ENCODE data around the gene COMT.
"Not testable (repeated sequence)": the region's sequence is repeated elsewhere in the genome, so short reads cannot be mapped to it uniquely, and the experiment has no call there.

The COMT gene

DNA sequence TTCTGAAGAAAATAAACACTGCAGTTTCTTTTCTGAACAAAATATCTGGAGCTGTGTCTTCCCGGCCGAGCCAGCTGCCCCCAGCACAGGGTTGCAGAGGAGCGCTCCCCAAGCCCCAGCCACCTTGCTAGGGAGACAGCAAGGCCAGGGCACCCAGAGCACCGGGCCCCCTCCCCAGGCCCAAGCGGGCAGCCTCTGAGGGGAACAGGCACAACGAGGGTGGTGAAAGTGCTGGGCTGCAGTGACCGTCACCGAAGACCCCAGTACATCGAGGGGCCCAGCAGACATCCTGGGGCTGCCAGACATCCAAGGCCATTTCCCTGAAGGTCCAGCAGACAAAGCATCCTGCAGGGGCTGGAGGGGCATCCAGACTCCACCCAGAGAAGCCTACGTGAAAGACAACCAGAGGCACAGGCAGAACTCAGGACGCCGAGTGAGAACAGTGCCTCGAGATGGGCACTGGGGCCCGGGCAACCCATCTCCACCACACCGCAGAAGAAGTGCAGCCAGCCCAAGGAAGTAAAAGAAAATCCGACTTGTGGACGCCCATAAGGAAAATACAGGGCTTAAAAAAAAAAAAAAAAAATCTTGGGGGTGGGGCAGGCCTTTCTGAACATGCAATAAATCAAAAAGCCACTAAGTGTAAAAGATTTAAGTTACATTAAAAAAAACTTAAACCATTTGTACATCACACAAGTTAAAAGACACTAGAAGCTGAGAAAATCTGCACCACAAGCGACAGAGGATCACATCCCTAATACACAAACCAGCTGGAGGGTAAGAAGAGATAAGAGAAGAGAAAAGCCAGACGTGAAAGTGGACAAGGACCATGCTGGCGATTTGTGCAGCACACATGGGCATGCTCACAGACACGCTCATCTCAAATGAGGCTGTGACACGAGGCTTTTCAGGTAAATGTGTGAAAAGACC, 36.0 kb upstream of the COMT start:
- Histone ChIP-seq H2AFZ (ENCODE audit: low read depth) (no peak overlapping the region), H4K20me1 (ENCODE audit: insufficient read depth) (no peaks in the 10 kb centered on the region), H3K4me1 (ENCODE audit: low read depth, poor library complexity, severe bottlenecking) (no peaks in the 10 kb centered on the region), H3K27ac (no peak overlapping the region), H3K4me2 (no peak overlapping the region), H3K27me3 (ENCODE audit: insufficient read depth, low read depth) (no peaks in the 10 kb centered on the region), H3K4me3 (IDR thresholded peaks at IDR 0.05; ENCODE audit: insufficient read depth, low read depth, low read length) (no peak overlapping the region), H3K79me2 (ENCODE audit: insufficient read depth, low read depth) (no peaks in the 10 kb centered on the region), H3K36me3 (ENCODE audit: insufficient read depth) (no peaks in the 10 kb centered on the region), H3K9ac (no peak overlapping the region)
- TF ChIP-seq, protein P1, sequence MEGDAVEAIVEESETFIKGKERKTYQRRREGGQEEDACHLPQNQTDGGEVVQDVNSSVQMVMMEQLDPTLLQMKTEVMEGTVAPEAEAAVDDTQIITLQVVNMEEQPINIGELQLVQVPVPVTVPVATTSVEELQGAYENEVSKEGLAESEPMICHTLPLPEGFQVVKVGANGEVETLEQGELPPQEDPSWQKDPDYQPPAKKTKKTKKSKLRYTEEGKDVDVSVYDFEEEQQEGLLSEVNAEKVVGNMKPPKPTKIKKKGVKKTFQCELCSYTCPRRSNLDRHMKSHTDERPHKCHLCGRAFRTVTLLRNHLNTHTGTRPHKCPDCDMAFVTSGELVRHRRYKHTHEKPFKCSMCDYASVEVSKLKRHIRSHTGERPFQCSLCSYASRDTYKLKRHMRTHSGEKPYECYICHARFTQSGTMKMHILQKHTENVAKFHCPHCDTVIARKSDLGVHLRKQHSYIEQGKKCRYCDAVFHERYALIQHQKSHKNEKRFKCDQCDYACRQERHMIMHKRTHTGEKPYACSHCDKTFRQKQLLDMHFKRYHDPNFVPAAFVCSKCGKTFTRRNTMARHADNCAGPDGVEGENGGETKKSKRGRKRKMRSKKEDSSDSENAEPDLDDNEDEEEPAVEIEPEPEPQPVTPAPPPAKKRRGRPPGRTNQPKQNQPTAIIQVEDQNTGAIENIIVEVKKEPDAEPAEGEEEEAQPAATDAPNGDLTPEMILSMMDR (conservative IDR thresholded peaks at IDR 0.05; ENCODE audit: low read depth, low read length): no peak

- not testable (repeated sequence) for H2AFZ ChIP-seq (ENCODE audit: low read depth)
These were observed 34.7 kb upstream of the COMT start for GRCh38 chr22:19906864-19907263.

DNA sequence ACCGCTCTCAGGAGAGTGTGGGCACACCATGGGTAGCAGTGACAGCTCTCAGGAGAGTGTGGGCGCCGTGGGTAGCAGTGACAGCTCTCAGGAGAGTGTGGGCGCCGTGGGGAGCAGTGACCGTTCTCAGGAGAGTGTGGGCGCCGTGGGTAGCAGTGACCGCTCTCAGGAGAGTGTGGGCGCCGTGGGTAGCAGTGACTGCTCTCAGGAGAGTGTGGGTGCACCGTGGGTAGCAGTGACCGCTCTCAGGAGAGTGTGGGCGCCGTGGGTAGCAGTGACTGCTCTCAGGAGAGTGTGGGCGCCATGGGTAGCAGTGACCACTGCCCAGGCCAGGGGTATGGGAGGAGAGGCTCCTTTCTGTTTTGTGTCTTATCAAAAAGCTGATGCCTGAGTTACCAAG, 33.7 kb upstream of the COMT start:
- not testable (repeated sequence) for H4K20me1 ChIP-seq (ENCODE audit: insufficient read depth); H3K4me1 ChIP-seq (ENCODE audit: low read depth, poor library complexity, severe bottlenecking); H3K27me3 ChIP-seq (ENCODE audit: insufficient read depth, low read depth); H3K36me3 ChIP-seq (ENCODE audit: insufficient read depth); H3K79me2 ChIP-seq (ENCODE audit: insufficient read depth, low read depth); H3K4me2 ChIP-seq; H2AFZ ChIP-seq (ENCODE audit: low read depth); H3K4me3 ChIP-seq (IDR thresholded peaks at IDR 0.05; ENCODE audit: insufficient read depth, low read depth, low read length); H3K9ac ChIP-seq; H3K27ac ChIP-seq

More at GRCh38 chr22:19906864-19907263, 34.7 kb upstream of the COMT start:
- not testable (repeated sequence) for H3K27ac ChIP-seq; H3K4me1 ChIP-seq (ENCODE audit: low read depth, poor library complexity, severe bottlenecking); H4K20me1 ChIP-seq (ENCODE audit: insufficient read depth); H3K79me2 ChIP-seq (ENCODE audit: insufficient read depth, low read depth); H3K4me2 ChIP-seq; H3K4me3 ChIP-seq (IDR thresholded peaks at IDR 0.05; ENCODE audit: insufficient read depth, low read depth, low read length); H3K9ac ChIP-seq; H3K27me3 ChIP-seq (ENCODE audit: insufficient read depth, low read depth); H3K36me3 ChIP-seq (ENCODE audit: insufficient read depth)

DNA sequence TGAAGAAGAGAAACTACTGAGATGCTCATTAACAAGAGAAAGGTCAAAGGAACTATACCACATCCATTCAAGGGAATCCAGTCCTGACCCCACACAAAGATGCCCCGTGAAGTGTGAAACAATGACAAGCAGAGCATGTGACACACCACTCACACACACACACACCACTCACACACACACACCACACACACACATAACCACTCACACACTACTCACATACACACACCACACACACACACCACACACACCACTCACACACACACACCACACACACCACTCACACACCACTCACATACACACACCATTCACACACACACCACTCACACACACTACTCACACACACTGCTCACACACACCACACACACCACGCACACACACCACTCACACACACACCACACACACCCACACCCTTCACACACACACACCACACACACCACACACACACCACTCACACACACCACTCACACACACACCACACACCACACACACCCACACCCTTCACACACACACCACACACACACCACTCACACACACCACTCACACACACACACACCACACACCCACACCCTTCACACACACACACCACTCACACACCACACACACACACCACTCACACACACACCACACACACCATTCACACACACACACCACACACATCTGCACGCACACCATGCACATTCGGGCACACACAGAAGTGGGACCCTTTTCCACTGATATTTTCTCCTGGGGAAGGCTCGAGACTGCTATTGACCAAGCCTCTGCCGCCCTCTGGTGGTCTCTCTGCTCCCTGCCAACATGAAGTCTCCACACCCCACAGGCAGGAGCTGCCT, 32.0 kb upstream of the COMT start:
- no peak overlapping the region for H3K9ac ChIP-seq
- H3K27ac ChIP-seq: no peak overlapping the region

GRCh38 chr22:19910180-19910744, 31.3 kb upstream of the COMT start:
- H3K4me2 ChIP-seq: no peak overlapping the region
- H3K27me3 ChIP-seq (ENCODE audit: insufficient read depth, low read depth): no peaks in the 10 kb centered on the region
- H3K27ac ChIP-seq: no peak overlapping the region
- H2AFZ ChIP-seq (ENCODE audit: low read depth): no peak overlapping the region
- H3K4me1 ChIP-seq (ENCODE audit: low read depth, poor library complexity, severe bottlenecking): no peaks in the 10 kb centered on the region
- H3K79me2 ChIP-seq (ENCODE audit: insufficient read depth, low read depth): no peaks in the 10 kb centered on the region
- TF ChIP-seq, protein P1 (conservative IDR thresholded peaks at IDR 0.05; ENCODE audit: low read depth, low read length): peak; percentile 56; the same call in 1 of the 2 replicates
- peaks cover 4% of the 10 kb centered on the region; the same call in 1 of the 2 replicates for H3K36me3 ChIP-seq (ENCODE audit: insufficient read depth)
- H3K9ac ChIP-seq: no peak overlapping the region
- H3K4me3 ChIP-seq (IDR thresholded peaks at IDR 0.05; ENCODE audit: insufficient read depth, low read depth, low read length): no peak overlapping the region
- H4K20me1 ChIP-seq (ENCODE audit: insufficient read depth): no peaks in the 10 kb centered on the region

More for the DNA sequence above, 32.0 kb upstream of the COMT start:
- Histone ChIP-seq H3K4me1 (ENCODE audit: low read depth, poor library complexity, severe bottlenecking) (no peaks in the 10 kb centered on the region), H2AFZ (ENCODE audit: low read depth) (no peak overlapping the region), H4K20me1 (ENCODE audit: insufficient read depth) (no peaks in the 10 kb centered on the region), H3K79me2 (ENCODE audit: insufficient read depth, low read depth) (no peaks in the 10 kb centered on the region), H3K4me3 (IDR thresholded peaks at IDR 0.05; ENCODE audit: insufficient read depth, low read depth, low read length) (no peak overlapping the region), H3K36me3 (ENCODE audit: insufficient read depth) (peaks cover 4% of the 10 kb centered on the region; the same call in 1 of the 2 replicates), H3K27me3 (ENCODE audit: insufficient read depth, low read depth) (no peaks in the 10 kb centered on the region), H3K4me2 (no peak overlapping the region)
- TF ChIP-seq, protein P1 (conservative IDR thresholded peaks at IDR 0.05; ENCODE audit: low read depth, low read length): peak; percentile 92

Data from KMS-11 (cell line).